RCC 7860 (cell line): ENCODE measurements around the gene DR1.
A peak's percentile ranks its signal among the peaks of the same experiment; 100 is the strongest.
"Not testable (repeated sequence)": the region's sequence is repeated elsewhere in the genome, so short reads cannot be mapped to it uniquely, and the experiment has no call there.

ENCODE experiments used
- DNase-seq: peaks from one replicate; pipeline ENCODE4 v3.0.0-alpha.2; 2015; ENCODE audit warnings: low spot score
- FAIRE-seq: peaks from 2 replicates; lab custom pipeline; 2012; peaks lifted over from hg19 to GRCh38; lab: Jason Lieb, UNC

The DR1 gene

DNA sequence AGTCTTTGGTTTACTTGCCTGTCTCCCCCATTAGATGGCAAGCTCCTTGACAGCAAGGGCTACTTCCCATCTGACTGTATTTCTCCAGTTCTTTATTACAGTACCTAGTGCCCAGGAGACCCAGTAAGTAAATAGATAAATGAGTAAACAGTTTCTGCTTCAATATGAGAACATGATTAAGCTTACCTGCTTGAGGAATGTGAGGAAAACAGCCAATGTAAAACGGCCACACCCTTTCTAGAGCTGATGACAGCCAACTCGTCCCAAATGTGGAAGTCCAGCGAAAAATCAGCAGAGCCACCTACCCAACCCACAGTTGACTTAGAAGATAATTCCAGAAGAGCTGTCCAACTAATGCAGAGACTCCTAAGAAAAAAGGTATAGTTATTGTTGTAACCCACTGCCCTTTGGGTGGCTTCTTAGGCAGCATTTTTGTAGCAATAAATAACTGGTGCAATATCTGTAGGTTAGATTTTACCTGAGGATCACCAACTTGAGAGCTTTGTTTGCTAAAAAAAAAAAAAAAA is 6.5 kb upstream of the DR1 start:
- no peak for DNase-seq
- FAIRE-seq, result no peak

DNA sequence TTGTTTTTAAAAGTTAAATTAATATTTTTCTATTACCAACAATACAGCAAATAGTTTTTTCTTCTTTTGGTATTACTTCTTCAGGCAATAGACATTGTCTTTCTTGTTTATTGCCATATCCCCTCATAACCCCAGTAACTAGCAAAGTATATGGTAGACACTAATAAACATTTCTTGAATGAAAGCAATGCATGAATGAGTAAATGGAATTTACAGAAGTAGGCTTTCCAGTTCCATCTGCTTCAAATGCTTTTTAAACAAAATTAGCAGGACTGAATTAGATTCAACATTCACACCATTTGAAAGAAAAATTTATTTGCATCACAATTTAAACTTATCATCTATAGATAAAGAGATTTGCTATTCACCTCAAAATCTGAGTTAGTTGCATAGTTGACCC is 5.6 kb upstream of the DR1 start:
- FAIRE-seq (no peak), DNase-seq (no peak)

DNA sequence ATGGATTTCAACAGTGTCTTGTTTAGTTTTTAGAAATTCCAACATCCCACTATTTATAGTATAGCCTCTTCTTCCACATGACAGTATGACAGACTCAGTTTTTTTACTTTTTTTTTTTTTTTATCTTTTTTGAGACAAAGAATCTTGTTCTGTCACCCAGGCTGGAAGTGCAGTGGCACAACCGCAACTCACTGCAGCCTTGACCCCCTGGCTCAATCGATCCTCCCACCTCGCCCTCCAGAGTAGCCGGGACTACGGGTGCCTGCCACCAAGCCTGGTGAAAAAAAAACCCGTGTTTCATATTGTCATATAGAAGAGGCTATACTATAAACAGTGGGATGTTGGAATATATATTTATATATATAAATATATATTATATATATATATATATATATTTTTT is 1.2 kb upstream of the DR1 start:
- DNase-seq (no peak), FAIRE-seq (peak; percentile 37)

DNA sequence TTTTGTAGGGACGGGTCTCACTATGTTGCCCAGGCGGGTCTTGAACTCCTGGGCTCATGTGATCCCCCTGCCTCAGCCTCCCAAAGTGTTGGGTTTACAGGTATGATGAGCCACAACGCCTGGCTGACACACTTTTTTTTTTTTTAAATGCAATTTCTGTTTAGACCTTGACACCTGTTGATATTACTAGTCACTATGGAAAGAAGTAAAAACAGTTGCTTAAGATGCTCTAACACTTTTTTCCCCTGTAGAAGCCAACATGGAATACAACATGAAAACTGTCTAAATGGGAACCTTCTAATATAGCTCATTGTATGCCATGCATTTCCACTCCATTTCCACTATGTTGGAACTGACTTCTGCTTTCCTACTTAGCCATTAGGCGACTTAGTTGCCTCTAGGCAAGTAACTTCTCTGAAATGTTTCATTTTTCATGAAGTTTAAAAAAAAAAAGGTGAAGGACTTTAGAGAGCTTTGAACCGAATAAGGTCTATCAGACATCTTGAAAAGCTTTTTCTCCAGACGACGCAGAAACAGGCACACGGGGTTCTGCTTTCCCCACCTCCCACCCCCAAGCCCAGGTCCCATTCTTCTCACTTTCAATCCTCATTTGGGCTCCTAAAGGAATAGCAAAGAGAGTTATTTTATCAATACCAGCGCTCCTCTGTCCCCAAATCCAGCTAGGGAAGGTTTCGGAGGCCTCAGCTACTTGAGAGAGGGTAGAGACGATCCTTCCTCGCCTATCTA is 648 bp upstream of the DR1 start:
- no peak for DNase-seq
- no peak for FAIRE-seq

DNA sequence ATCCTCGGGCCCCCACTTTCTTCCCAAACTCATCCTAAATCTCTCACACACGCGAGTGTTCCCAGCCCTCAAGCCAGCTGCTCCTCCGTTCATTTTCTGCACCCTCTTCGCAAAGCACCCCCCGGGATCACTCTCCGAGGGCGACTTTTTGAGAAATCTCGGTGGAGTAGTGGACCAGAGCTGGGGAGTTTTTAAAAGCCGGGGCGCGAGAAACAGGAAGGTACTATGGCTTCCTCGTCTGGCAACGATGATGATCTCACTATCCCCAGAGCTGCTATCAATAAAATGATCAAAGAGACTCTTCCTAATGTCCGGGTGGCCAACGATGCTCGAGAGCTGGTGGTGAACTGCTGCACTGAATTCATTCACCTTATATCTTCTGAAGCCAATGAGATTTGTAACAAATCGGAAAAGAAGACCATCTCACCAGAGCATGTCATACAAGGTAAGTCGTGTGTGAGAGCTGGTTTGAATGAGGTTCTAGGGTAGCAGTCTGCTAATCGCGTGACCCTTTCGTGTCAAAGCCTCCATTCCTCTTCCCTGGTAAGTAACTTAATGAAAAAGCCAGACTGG is 800 bp downstream of the DR1 start:
- DNase-seq (no peak), FAIRE-seq (no peak)

DNA sequence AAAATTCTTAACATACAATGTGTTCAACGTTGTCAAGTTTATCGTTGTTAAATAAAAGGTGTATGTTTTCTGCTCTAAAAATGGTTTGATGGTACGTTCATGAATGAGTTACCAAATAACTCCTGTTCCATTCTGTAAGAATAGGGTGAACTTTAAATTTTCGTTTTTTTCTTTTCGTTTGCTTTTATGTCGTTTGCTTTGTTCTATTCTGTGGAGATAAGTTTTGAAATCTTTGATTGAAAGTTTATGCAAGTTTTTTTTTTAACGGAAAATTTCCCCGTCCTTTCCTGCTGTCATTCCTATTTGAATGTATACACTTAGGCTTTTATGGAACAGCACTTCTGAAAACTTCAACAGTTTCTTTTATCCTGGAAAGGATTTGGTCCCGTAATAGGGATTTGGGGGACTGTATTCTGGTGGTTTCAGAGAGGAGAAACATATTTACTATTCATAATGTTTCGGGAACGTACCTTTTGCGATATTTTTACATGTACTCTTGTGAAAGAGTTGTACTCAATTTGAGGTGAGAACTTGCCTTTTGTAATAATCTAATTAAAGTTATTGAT is 1.7 kb downstream of the DR1 start:
- FAIRE-seq, result peak; percentile 24
- DNase-seq, result no peak

DNA sequence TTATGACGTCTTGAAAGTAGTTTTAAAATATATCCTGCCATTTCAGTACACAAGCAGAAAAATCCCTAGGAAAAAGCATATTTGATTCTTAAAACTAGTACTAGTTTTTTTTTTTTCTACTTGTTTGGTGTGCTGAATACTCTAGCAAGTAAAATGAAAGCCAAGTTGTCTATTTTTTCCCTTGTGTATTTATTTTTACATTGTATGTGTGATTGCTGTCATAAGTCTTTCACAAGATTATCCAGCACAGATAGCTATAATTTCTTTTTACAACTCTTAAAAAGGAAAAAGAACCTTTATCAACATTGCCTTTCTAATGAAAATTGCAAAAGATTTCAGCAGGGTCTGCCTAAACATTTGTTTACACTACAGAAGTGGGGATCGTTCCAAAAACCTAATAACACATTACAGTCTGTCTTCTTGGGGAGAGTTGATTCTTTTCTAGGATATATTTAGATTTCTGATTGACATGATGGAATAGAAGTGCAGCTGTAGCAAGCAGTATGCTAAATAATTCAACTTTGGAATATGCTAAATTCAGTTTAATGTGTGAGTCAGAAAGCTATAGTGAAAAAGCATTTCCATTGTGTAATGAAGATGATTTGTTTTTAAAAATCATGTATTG is 2.5 kb downstream of the DR1 start:
- FAIRE-seq, result no peak
- DNase-seq, result no peak

DNA sequence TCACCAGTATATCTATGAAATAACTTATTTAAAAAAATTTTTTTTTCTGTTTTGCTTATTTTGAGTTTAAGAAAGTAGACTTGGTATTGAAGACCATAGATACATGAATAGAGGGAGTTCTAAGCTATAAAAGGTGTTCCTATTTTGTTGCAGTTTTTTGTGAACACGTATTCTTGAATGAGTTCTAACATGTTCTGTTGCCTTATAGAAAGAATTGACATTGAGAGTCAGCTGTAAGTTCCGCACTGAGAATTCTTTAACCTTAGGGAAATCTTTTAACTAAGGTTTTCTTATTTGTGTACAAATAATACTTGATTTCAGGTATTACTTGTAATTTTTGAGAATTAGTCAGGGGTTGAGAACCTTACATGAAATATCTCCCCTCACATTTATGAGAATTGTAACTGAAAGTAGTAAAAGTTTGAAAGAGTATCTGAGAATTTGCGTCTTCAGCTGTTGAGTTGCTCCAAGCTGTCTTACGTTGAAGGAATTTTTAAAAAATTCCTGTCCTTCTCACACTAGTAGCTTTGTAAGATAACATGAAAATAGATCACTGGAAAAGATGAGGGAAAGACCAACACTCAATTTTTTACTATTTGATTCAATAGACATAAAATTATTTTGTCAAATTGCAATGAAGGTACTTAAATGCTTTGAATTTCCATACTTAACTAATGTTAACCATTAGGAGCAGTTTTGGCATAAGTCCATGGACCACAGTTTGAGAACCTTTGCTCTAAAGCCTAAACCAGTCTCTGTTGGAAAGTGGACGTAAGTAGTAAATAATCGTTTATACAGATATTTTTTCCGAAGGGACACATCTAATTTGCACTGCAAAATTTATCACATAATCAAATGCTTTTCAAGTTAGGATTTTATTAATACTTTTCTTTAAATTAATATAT is 3.8 kb downstream of the DR1 start:
- no peak for DNase-seq
- peak; percentile 54 for FAIRE-seq

DNA sequence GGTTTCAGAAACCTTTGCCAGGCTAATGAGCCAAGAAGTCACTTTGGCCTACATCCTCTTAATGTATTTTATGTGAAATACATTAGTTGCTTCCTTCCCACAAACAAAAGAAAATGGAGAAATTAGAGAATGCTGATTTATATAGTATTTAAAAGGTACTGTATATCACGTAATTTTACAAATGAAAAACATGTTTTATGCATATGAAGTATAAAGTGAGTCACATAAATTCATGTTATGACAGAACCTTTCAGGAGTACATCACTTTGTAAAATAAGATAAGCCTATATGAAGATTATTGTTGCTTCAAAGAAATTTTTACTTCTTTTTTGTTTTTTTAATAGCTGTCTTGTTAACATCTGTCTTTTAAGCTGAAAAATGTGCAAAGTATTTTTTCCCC is 4.6 kb downstream of the DR1 start:
- no peak for FAIRE-seq

DNA sequence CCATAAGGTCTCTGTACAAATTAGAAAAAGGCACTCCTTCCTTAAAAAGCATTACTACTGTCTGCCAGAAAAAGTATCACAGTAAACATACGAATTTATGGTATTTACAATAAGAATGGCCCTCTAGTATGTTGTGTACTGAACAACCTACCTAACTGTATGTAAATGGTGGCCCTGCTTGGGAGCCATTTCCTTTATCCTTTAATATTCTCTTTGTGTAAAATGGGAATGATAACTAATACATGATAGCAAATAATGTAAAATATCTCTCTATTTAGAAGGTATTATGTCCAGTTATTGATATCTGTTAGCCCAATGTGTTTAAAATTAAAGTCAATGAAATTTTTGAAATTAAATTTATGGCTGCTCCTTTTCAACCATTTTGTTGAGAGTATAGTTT is 5.2 kb downstream of the DR1 start:
- DNase-seq (no peak), FAIRE-seq (no peak)

More for the DNA sequence above, 4.6 kb downstream of the DR1 start:
- no peak for DNase-seq

DNA sequence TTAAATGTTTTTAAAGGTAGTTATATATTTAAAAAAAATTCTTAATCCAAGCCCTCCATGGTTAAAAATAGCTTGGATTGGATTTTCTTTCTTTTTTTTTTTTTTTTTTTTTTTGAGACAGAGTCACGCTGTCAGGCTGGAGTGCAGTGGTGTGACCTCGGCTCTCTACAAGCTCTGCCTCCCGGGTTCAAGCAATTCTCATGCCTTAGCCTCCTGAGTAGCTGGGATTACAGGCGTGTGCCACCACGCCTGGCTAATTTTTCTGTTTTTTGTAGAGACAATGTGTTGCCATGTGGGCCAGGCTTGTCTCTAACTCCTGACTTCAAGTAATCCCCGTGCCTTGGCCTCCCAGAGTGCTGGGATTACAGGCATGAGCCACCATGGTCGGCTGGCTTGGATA is 5.6 kb downstream of the DR1 start:
- FAIRE-seq, DNase-seq: not testable (repeated sequence)

DNA sequence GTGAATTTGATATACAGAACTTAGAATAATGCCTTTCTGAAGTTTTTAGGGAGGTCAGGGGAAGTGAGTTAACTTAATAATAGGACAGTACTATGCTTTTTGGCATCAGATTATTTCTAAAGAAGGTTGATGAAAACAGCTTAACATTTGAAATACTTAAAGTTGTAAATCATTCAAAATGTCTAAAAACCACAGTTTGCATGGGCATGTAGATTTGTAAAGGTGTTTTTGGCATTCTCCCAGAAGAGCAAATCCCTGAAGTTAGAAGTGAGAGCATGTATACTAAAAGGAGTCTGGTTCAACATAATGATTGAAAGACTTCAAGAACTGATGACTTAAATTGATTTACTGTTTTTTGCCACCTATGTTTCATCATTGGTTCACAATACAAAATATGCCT is 6.7 kb downstream of the DR1 start:
- DNase-seq (no peak), FAIRE-seq (no peak)

DNA sequence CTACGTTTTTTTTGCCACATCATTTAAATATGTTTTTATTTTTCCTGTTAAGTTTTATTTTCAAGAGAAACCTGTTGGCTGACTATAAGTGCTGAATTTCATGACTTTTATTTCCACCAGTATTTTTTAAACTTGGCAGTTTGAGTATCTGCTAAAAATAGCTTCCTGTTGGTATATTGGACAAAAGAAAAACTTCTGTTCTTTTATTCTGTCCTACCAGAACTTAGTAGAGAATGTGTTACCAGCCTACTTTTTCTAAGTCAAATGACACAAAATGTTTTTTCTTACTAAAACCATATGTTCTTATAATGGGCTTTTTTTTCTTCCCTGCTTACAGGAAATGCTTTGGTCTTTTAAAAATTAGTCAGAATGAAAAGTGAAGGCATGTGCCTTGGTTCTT is 7.6 kb downstream of the DR1 start:
- FAIRE-seq (no peak), DNase-seq (no peak)

DNA sequence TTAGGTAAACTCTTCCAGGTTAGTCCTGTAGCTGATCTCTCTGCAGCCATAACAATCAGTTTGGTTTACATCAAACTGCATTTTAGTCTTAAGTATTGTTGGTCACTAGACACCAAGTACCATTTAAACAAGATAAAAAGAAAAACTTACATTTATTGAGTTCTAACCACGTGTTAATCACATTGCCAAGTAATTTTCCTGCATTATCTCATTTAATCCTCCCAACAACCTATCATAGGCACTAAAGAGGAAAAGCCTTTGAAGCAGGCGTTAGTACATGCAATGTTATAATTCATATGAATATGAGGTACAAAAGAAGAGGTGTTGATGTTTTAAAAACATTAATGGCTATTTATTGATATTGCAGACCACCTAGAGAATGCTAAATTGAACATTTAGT is 9.0 kb downstream of the DR1 start:
- FAIRE-seq (no peak), DNase-seq (no peak)

DNA sequence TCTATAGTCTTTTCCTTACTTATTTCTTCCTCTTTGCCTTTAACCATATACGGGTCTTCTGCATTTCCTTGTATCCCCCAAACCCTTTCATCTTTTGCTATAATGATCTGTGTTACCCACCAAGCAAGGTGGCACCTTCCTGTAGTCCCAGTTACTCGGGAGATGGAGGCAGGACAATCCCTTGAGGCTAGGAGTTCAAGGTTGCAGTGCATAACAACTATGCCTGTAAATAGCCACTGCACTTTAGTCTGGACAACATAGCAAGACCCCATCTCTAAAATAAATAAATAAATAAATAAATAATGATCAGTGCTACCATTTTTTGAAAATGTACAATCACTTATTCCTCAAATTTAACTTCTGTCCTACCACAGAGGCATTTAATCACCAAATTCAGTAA is 11.5 kb downstream of the DR1 start:
- DNase-seq (no peak), FAIRE-seq (no peak)

DNA sequence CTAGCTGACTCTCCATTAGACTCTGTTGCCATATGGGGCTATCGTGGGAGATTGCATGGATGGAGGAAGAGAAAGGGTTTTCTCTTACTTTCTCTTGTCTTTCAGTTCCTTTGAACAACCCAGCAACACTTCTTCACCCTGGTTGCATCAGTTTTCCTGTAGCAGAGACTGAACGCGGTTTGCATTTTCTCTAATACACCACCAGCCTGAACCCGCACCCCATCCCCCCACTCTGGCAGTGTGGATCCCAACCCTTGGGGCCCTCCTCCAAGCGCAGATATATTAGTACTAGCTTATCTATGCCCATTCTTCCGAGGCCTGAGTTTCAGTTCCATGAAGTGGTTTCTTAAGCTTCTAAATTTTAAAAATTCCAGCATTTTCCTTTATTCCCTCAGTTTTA is 12.6 kb downstream of the DR1 start:
- DNase-seq (no peak), FAIRE-seq (no peak)

DNA sequence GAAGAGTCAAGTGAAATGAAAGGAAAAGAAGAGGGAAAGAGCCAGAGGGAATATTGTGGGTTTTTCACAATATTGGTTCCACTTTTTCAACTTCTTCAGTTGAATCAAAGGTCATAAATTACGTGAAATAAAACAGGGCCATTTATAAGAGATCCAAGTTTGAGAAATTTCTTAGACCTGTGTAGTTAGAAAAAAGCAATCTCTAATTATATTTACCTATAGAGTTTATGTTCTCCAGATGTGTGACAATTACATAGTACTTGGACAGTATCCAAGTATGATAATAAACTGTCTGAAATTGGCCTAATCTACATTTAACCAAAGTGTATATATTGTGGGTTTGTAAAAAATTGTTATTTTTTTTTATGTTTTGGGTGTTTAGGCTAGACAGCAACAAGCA is 14.4 kb downstream of the DR1 start:
- FAIRE-seq (no peak), DNase-seq (no peak)

DNA sequence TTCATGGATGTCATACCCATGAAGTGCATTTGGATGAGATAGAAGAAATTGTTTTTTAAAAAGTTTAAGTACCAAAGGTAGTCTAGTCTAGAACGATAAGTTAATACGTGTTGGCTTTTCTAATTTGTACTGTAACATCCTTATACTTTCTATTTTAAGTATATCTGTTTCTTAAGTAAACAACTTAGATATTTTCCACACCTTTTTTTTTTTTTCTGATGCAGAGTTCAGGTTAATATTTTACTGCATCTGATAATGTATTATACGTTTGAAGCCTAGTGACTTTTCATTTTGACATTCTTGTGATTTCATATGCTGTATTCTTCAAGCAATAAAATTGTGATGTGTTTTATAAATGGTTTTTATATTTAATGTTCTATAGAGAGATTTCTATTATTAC is 16.5 kb downstream of the DR1 start:
- no peak for DNase-seq
- peak; percentile 51 for FAIRE-seq

DNA sequence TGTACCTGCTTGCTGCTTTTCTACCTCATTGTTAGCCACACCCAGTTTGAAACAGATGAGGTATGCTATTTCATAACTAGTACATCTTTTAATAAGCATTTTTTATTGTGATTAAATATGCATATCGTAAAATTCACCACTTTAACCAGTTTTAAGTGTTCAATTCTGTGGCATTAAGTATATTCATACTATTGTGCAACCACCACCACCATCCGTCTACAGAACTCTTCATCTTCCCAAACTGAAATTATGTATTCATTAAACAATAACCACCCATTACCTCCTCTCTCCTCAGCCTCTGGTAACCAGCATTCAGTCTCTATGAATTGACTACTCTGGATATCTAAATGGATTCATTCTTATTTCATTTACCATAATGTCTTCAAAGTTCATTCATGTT is 20.1 kb downstream of the DR1 start:
- FAIRE-seq, result no peak
- no peak for DNase-seq

DNA sequence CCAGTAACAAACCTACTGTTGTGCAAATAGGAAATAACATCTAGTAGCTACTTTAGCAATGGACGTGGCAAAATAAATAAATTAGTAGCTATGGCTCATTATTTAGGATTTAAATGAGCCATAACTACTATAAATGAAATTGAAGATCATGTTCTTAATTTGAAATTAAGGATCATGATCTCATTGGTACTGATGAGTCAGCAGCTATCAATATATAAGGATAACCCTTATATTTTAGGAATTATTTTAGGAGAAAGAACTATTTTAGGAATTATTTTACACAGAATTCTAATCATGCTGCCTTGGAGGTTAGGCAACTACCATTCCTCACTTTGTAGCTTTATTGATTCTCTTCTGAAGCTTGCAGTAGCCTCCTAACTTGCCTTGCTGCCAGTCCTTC is 24.0 kb downstream of the DR1 start:
- FAIRE-seq, result no peak
- no peak for DNase-seq
